ENCODE results near the gene STOML1. TPM values are rescaled to one million over a fixed set of nuclear protein-coding genes. Genes with fewer than 3 reads are reported as not detected.

The STOML1 gene
- total RNA-seq, 1 experiment from 2014 or later: 6.9 TPM

GRCh38 chr15:73968461-73968860 lies 23.6 kb downstream of the STOML1 start:
- H3K9me3 ChIP-seq (ENCODE audit: control insufficient read depth, insufficient read depth, low read depth, low read length): no peaks in the 10 kb centered on the region
- POLR2A ChIA-PET: no interaction called here
- BruUV-seq (replicated peaks): no TSS peak
- H3K27ac ChIP-seq (ENCODE audit: low read length): no peak overlapping the region
- ATAC-seq: no peak
- TF ChIP-seq REST (IDR thresholded peaks at IDR 0.05; ENCODE audit: insufficient read depth in 1 of 2, low read depth in 2 of 2, low read length in 1 of 2): no peak
- no peak for TF ChIP-seq POLR2AphosphoS5 (IDR thresholded peaks at IDR 0.05; ENCODE audit: low read depth, low read length)
- no peak for TF ChIP-seq TCF7L2 (IDR thresholded peaks at IDR 0.05; ENCODE audit: low read depth, low read length)
- TF ChIP-seq SIN3A (IDR thresholded peaks at IDR 0.05; ENCODE audit: borderline replicate concordance, insufficient read depth, low read depth, low read length): no peak
- no peak for TF ChIP-seq CTCF (IDR thresholded peaks at IDR 0.05)
- no peaks in the 10 kb centered on the region for H3K27me3 ChIP-seq (ENCODE audit: control insufficient read depth, insufficient read depth, low read length)
- CTCF ChIA-PET: no interaction called here
- H3K4me1 ChIP-seq (ENCODE audit: control insufficient read depth, insufficient read depth, low read length): 0 out of 2 replicates have a peak, but pooled peaks cover 5% of the 10 kb centered on the region
- H3K4me3 ChIP-seq (ENCODE audit: low read depth in 2 of 2, low read length in 2 of 2): no peak overlapping the region
- intact Hi-C loops (cut with micrococcal nuclease; ENCODE audit: unreplicated experiment) (no loop called here), in situ Hi-C loops (cut with HindIII; ENCODE audit: low pct_unique_long_range_greater_than_20kb, low sequenced_read_pairs) (no loop called here)
- no peak for DNase-seq (ENCODE audit: low read depth, low spot score)
- no peaks in the 10 kb centered on the region for H3K36me3 ChIP-seq (ENCODE audit: control insufficient read depth, insufficient read depth, low read length)

- intact Hi-C loops (cut with micrococcal nuclease; ENCODE audit: unreplicated experiment) (no loop called here), in situ Hi-C loops (cut with HindIII; ENCODE audit: low pct_unique_long_range_greater_than_20kb, low sequenced_read_pairs) (no loop called here)
- Histone ChIP-seq H3K9me3 (ENCODE audit: control insufficient read depth, insufficient read depth, low read depth, low read length) (no peaks in the 10 kb centered on the region), H3K4me3 (ENCODE audit: low read depth in 2 of 2, low read length in 2 of 2) (no peak overlapping the region), H3K36me3 (ENCODE audit: control insufficient read depth, insufficient read depth, low read length) (no peaks in the 10 kb centered on the region), H3K4me1 (ENCODE audit: control insufficient read depth, insufficient read depth, low read length) (no peaks in the 10 kb centered on the region), H3K27ac (ENCODE audit: low read length) (no peak overlapping the region), H3K27me3 (ENCODE audit: control insufficient read depth, insufficient read depth, low read length) (no peaks in the 10 kb centered on the region)
- no TSS peak for BruUV-seq (replicated peaks)
- no peak for DNase-seq (ENCODE audit: low read depth, low spot score)
- ChIA-PET CTCF (interaction anchor here (2.5 kb wide), 1 partner anchor 15 kb away, joined by 13 read pairs; no protein-coding TSS in a partner anchor), POLR2A (no interaction called here)
- no peak for ATAC-seq
- TF ChIP-seq SIN3A (IDR thresholded peaks at IDR 0.05; ENCODE audit: borderline replicate concordance, insufficient read depth, low read depth, low read length): no peak
- TF ChIP-seq REST (IDR thresholded peaks at IDR 0.05; ENCODE audit: insufficient read depth in 1 of 2, low read depth in 2 of 2, low read length in 1 of 2): no peak
- no peak for TF ChIP-seq TCF7L2 (IDR thresholded peaks at IDR 0.05; ENCODE audit: low read depth, low read length)
- TF ChIP-seq CTCF (IDR thresholded peaks at IDR 0.05): no peak
- TF ChIP-seq POLR2AphosphoS5 (IDR thresholded peaks at IDR 0.05; ENCODE audit: low read depth, low read length): no peak
Observed at GRCh38 chr15:73965758-73966113, 26.4 kb downstream of the STOML1 start.

Data from Panc1 (cell line).